Measurements from ENCODE around the gene PIP4K2B.

Gene PIP4K2B

GRCh38 chr17:38732376-38733281 lies 66.7 kb downstream of the PIP4K2B start:
- Histone ChIP-seq H3K4me1 (peaks cover 0 to 52% (median 43%) of the 10 kb centered on the region in 4 donors), H3K36me3 (peaks cover 7 to 45% (median 34%) of the 10 kb centered on the region in 3 donors), H3K27ac (peak overlapping the region; percentile 86 to 94), H3K27me3 (no peaks in the 10 kb centered on the region), H3K4me3 (no peak overlapping the region), H3K9me3 (no peaks in the 10 kb centered on the region)
- TF ChIP-seq, protein P1, sequence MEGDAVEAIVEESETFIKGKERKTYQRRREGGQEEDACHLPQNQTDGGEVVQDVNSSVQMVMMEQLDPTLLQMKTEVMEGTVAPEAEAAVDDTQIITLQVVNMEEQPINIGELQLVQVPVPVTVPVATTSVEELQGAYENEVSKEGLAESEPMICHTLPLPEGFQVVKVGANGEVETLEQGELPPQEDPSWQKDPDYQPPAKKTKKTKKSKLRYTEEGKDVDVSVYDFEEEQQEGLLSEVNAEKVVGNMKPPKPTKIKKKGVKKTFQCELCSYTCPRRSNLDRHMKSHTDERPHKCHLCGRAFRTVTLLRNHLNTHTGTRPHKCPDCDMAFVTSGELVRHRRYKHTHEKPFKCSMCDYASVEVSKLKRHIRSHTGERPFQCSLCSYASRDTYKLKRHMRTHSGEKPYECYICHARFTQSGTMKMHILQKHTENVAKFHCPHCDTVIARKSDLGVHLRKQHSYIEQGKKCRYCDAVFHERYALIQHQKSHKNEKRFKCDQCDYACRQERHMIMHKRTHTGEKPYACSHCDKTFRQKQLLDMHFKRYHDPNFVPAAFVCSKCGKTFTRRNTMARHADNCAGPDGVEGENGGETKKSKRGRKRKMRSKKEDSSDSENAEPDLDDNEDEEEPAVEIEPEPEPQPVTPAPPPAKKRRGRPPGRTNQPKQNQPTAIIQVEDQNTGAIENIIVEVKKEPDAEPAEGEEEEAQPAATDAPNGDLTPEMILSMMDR (IDR thresholded peaks at IDR 0.05): no peak
- peak in 1 of 2 donors; percentile 79 for DNase-seq
- intact Hi-C loops (cut with DNase I; ENCODE audit: low total_unique reads): loop anchor here (10.0 kb wide), 1 partner anchor 378 kb away; the partner anchor contains the start of gene SOCS7

DNA sequence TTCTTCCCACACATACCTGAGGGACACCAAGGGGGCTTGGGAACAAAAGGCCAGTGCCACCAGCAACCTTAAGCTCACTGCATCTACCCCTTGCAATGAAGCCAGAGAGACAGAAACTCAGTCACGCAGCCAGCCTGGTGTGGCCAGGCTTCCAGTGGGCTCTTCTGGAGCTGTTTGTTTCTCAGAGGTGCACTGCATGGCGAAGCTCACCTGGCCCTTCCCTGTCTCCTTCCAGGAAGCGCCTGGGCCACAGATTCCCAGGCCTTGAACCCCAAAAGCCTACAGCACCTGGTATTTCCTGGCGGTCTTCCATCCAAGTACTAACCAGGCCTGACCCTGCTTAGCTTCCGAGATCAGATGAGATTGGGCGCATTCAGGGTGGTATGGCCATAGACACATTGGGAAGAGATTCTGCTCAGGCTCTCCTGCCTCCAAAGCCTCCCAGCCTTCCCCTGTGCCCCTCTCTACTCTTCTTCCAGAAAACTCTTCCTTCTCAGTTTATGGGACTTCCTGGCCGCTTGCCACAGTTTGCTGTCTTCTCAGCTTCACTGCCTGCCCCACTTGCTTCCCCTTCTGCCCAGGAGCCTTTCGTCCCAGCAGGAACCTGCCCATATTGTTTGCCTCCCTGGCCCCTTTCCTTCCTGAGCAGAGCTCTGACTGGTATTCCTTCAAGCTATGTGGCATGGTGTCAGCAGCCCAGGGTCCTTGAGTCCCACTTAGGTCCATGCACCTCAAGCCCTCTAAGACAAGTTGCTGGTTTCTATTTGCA lies 67.6 kb downstream of the PIP4K2B start:
- no peaks in the 10 kb centered on the region for H3K9me3 ChIP-seq
- intact Hi-C loops (cut with DNase I; ENCODE audit: low total_unique reads): loop anchor here (10.0 kb wide), 1 partner anchor 377 kb away; the partner anchor contains the start of gene SOCS7
- peak in 1 of 2 donors; percentile 60 for DNase-seq
- H3K4me3 ChIP-seq: peak overlapping the region; percentile 68 to 79
- peak overlapping the region; percentile 86 to 94 for H3K27ac ChIP-seq
- TF ChIP-seq, protein P1 (IDR thresholded peaks at IDR 0.05): no peak
- peaks cover 7 to 37% (median 29%) of the 10 kb centered on the region in 3 donors for H3K36me3 ChIP-seq
- H3K4me1 ChIP-seq: peaks cover 0 to 52% (median 43%) of the 10 kb centered on the region in 4 donors
- H3K27me3 ChIP-seq: no peaks in the 10 kb centered on the region

DNA sequence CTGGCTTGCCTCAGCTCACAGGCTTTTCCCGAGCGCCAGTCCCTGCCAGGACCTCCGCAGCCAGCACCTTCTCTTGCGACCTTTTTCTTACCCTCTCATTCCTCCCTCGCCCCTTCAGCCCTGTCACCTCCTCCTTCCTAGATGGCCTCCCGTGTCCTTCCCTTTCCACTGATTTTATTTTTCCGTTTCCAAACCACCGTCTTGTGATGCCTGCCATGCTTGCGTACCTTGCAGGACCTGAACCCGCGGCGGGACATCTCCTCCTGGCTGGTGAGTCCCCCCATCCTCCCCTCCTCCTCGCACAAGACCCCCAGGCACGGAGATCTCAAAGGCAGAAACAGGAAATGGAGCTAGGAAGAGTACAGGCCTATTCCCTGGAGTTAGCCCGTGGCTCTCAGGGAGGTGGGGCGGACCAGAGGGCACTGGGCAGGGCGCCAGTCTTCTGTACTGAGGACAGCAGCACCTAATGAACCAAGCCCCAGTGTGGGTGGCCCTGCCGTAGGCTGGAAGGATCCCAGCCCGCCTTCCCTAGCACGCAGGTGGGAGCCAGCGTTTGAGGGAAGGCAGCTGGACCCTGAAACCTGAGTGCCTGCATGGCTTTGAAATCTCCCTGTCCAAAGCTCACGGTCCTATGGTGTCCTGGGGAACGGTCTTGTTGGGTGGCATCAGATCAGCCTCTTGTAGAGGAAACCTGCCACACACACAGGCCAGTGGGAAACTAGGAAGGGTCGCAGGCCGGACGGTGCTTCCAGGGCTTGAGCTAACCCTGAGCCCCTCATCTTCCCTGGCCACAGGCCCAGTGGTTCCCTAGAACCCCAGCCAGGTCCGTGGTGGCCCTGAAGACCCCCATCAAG lies 68.6 kb downstream of the PIP4K2B start:
- TF ChIP-seq, protein P1 (IDR thresholded peaks at IDR 0.05): no peak
- intact Hi-C loops (cut with DNase I; ENCODE audit: low total_unique reads): loop anchor here (10.0 kb wide), 1 partner anchor 376 kb away; the partner anchor contains the start of gene SOCS7
- DNase-seq: peak; percentile 65 to 91
- Histone ChIP-seq H3K36me3 (peaks cover 7 to 35% (median 20%) of the 10 kb centered on the region in 3 donors), H3K27ac (peak overlapping the region; percentile 86 to 94), H3K27me3 (no peaks in the 10 kb centered on the region), H3K9me3 (no peaks in the 10 kb centered on the region), H3K4me3 (peak overlapping the region; percentile 68 to 79), H3K4me1 (peaks cover 0 to 52% (median 43%) of the 10 kb centered on the region in 4 donors)

GRCh38 chr17:38729886-38730525 lies 69.3 kb downstream of the PIP4K2B start, which contains the start of gene CISD3:
Gene CISD3 (plus strand): TSS chr17:38730341. CDS start chr17:38730359, 18 bp downstream.
- Histone ChIP-seq H3K4me1 (peaks cover 0 to 45% (median 37%) of the 10 kb centered on the region in 4 donors), H3K27me3 (no peaks in the 10 kb centered on the region), H3K4me3 (peak within 1 kb of the TSS; percentile 68 to 79), H3K27ac (peak within 1 kb of the TSS; percentile 86 to 94), H3K36me3 (peaks cover 7 to 35% (median 24%) of the 10 kb centered on the region in 3 donors), H3K9me3 (no peaks in the 10 kb centered on the region)
- peak; percentile 76 to 91 for DNase-seq
- TF ChIP-seq, protein P1 (IDR thresholded peaks at IDR 0.05): peak; percentile 60 to 96
- intact Hi-C loops (cut with DNase I; ENCODE audit: low total_unique reads): loop anchor here (10.0 kb wide), 1 partner anchor 375 kb away; the partner anchor contains the start of gene SOCS7
